GM12878 (cell line): ENCODE measurements around the gene TNS4. TPM values are rescaled to one million over a fixed set of nuclear protein-coding genes. Genes with fewer than 3 reads are reported as not detected.

Experiments
- E4F1 ChIP-seq: fragments of 450-650 bp; IDR thresholded peaks from 2 replicates; pipeline ENCODE4 v1.6.1; 2018; ENCODE audit warnings: borderline replicate concordance, mild to moderate bottlenecking; ENCODE audit not compliant: partially characterized antibody
- LARP7 ChIP-seq: fragments of 450-650 bp; IDR thresholded peaks from 2 replicates; pipeline ENCODE4 v1.6.1; 2017; ENCODE audit warnings: mild to moderate bottlenecking
- REST ChIP-seq: IDR thresholded peaks from 2 replicates; pipeline ENCODE4 v1.6.1; 2012; ENCODE audit warnings: mild to moderate bottlenecking, low read depth, low read length
- TBL1XR1 ChIP-seq: IDR thresholded peaks from 2 replicates; pipeline ENCODE4 v1.6.1; 2012; ENCODE audit warnings: low read depth, low read length, improper control_type of control experiment
- USF1 ChIP-seq: IDR thresholded peaks from 2 replicates; pipeline ENCODE4 v1.6.1; 2011; ENCODE audit warnings: borderline replicate concordance, low read depth, mild to moderate bottlenecking, moderate library complexity, mixed read lengths, low read length; ENCODE audit not compliant: insufficient read depth; ENCODE audit errors: extremely low read length
- ZNF592 ChIP-seq: fragments of 450-650 bp; IDR thresholded peaks from 2 replicates; pipeline ENCODE4 v1.6.1; 2017; ENCODE audit warnings: mild to moderate bottlenecking, moderate library complexity
- polyA plus RNA-seq, 11 experiments: library from polyadenylated mRNA; depleted of rRNA in 4 of 11; unstranded in 6 of 11; stranded (reverse) in 5 of 11; fragments of >200 nt; fragmentation: Nextera tagmentation in 4 of 11; fragmentation: Illumina TruSeq in 1 of 11; extraction: Ambion mirVana in 4 of 11; extraction: Trizol in 1 of 11; gene quantifications; 1 replicate in 1 of 11; 2 replicates in 10 of 11; pipeline versions ENCODE4 v1.2.1 to v1.2.3, GENCODE V29; 2011 to 2016; ENCODE audit warnings: inconsistent platforms in 2 of 11, missing spikeins in 2 of 11, low read depth in 1 of 11
- total RNA-seq, 4 experiments: library from RNA; depleted of rRNA in 3 of 4; stranded (reverse); fragments of >200 nt in 3 of 4; fragmentation: Illumina TruSeq in 1 of 4; extraction: Trizol in 1 of 4; gene quantifications; 2 replicates each; pipeline versions ENCODE4 v1.2.1 to v1.2.3, GENCODE V29; 2013 to 2021

Gene TNS4
- total and polyA plus RNA-seq, 10 of the 15 experiments (the other 5 are each of a cell fraction or from before 2014, with no cell fraction given), result 0.10 to 0.90 (median 0.68) TPM; not detected in 2

GRCh38 chr17:40443196-40443987 is 58.0 kb downstream of the TNS4 start, which contains the start of gene IGFBP4 (continued):
- TF ChIP-seq REST (no peak), E4F1 (no peak), ZNF592 (no peak), LARP7 (peak; percentile 86; the same call in 1 of the 2 replicates), USF1 (no peak), TBL1XR1 (no peak)
